Stimulated activated CD8-positive, alpha-beta memory T cell treated with anti-CD3 and anti-CD28 coated beads, Interleukin-15, amount 100 ng/mL, for 48 hours (primary cell): ENCODE results near the gene USP11.

Experiments used
- DNase-seq, 2 donors: peaks; one replicate each; pipeline ENCODE4 v3.0.0-alpha.2; 2020; ENCODE audit warnings: low read depth in 2 of 2

Gene USP11

DNA sequence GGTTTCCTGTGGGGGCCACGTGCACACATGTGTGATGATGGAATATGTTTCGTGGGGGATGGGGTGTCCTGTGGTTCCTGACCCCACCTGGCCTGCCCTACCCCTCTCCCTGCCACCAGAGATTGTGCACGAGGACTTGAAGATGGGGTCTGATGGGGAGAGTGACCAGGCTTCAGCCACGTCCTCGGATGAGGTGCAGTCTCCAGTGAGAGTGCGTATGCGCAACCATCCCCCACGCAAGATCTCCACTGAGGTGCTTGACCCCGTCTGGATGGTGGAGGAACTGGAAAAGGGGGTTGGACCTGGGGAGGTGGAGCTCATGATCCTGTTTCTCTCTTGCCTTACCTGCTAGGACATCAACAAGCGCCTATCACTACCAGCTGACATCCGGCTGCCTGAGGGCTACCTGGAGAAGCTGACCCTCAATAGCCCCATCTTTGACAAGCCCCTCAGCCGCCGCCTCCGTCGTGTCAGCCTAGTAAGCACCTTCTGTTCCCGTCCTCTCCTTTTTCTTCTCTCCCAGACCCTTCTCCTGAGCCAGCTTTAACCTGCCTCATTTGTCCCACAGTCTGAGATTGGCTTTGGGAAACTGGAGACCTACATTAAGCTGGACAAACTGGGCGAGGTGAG is 8.4 kb upstream of the USP11 start:
- DNase-seq = no peak

DNA sequence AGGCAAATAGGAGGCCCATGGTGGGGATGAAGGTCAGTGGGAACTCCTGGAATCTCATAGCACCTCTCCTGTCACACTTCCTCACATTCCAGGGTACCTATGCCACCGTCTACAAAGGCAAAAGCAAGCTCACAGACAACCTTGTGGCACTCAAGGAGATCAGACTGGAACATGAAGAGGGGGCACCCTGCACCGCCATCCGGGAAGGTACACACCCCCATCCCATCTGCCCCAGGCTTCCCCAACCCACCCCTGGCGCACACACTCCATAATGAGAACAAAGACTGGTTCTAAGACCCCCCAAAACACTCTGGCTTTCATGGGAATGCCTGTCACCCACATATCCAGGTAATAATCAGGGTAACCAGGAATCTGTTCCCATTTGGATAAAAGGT is 7.9 kb upstream of the USP11 start:
- no peak for DNase-seq

DNA sequence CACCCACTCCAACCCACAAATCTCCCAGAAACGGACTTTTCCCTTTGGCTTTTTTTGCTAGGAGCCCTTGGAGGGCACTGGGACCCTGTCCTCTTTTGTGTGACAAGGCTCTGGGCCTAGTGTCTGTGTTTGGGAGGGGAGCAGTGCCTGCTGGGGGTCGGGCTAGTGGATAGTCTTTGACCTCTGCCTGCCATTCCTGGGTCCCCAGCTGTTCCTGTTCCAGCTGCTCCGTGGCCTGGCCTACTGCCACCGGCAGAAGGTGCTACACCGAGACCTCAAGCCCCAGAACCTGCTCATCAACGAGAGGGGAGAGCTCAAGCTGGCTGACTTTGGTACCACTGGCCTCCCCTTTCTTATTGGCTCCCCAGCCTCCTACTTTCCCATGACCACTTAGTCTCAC is 6.7 kb upstream of the USP11 start:
- no peak for DNase-seq

DNA sequence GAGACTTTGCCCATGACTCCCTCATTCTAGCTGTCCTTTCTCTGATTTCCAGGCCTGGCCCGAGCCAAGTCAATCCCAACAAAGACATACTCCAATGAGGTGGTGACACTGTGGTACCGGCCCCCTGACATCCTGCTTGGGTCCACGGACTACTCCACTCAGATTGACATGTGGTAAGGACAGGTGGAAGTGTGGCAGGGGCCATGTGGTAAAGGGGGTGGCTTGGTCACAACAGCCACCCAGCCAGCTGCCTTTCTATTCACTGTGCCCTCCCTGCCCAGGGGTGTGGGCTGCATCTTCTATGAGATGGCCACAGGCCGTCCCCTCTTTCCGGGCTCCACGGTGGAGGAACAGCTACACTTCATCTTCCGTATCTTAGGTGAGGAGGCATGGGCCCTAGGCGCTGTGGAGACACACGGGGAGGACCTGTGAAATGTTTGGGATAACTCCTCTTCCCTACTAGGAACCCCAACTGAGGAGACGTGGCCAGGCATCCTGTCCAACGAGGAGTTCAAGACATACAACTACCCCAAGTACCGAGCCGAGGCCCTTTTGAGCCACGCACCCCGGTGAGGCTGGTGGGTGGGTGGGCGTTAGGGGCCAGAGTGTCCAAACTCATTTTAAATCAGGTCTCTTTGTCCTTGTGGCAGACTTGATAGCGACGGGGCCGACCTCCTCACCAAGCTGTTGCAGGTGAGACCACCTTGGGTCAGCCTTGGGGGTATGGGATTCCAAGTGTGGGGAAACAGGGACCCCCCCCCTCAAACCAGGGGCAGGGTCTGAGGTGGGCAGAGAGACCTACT is 6.1 kb upstream of the USP11 start:
- no peak for DNase-seq

DNA sequence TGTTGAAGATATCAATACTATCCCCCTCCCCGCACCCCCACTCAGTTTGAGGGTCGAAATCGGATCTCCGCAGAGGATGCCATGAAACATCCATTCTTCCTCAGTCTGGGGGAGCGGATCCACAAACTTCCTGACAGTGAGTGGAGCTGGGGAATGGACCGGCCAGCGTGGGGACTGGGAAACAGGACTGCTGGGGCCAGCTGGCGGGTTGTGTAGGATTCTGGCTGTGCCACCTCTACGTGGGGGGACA is 5.5 kb upstream of the USP11 start:
- no peak for DNase-seq

DNA sequence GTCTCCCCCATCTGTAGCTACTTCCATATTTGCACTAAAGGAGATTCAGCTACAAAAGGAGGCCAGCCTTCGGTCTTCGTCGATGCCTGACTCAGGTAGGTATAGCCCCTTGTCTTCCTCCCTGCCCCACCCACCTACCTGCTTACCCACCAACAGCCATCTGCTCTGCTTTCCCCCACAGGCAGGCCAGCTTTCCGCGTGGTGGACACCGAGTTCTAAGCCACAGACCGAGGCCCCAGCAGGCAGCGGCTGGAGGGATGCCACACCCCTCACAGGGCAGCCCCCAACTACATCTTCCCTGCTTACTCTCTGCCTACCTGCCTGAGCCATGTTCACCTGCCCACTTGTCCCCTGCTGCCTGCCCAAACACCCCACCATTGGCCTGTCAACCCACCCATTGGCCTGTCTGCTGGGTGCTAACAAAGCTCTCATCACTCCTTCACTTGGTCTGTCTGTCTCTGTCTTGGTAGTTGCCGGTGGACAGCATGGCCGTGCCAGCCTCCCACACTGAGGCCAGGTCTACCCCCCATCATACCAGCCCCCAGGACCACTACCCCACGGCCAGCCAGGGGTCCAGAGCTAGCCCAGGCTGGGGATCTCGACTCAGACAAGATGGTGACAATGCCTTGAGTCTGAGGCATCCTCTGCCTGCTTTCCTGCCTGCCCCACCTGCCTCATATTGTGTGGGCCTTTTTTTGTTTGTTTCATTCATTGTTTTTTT is 4.1 kb upstream of the USP11 start:
- DNase-seq = no peak

DNA sequence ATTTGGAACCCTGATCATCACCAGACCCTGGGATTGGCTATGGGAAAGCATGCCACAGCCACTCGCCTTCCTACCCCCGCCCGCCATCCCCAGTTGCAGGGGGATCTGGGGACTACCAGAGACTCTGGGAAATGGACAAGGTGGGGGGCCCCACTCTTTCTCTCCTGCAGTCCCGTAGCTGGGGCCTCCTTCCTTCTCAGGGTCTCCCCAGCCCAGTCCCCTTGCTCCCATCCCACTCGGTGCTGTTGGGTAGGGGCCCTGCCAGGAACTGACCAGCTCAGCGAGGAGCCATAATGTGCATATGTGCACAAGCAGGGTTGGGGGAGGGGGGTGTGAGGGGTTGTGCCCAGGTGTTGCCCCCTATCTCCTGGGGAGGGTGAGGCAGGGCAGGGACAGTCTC is 3.4 kb upstream of the USP11 start:
- DNase-seq = no peak

DNA sequence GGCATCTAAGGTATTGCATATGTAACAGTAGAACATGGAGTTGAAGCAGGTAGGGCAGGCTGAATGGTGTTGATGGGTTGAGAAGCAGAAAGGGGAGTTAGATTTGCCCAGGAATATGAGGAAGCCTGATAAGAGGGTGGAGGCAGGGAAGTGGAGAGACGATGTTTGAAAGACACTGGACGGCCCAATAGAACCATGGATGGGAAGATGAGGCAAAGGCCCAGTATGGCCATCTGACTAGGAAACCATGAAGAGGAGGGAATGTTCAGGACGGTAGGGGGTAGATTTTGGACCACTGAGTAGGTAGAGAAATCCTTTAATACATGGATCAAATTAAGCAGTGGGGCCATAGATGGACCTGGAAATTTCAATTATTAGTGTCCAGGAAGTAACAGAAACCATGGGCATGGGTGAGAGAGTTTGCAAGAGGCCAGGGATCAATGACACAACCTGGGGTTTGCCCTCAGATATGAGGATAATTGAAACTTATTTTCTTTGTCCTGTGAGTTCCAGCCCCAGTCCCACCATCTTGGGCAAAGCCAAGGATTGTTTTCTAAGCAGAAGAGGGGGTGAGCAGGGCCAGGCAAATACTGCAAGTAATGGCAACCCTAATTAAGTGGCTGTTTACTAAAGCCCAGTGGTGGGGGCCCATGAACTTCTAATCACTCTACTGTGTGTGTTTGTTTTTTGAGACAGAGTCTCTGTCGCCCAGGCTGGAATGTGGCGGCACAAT is 2.5 kb upstream of the USP11 start:
- DNase-seq = no peak

DNA sequence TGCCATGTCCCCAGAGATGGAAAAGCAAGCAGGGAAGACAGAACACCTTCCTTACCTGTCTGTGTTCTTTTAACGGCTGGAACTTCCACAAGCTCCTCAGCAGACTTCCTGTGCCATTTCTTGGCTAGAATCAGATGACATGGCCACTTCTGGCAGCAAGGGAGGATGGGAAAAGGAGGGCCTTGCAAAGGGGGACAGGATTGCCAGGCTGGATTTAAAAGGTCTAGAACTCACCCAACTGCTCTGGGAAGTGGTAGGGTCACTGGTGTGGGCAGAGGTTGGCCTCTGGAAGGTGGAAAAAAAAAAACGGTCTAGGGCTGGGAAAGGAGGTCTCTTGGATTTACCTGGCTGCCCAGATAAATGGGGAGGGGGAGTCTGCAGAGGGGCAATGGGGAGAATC is 1.6 kb upstream of the USP11 start:
- no peak for DNase-seq

DNA sequence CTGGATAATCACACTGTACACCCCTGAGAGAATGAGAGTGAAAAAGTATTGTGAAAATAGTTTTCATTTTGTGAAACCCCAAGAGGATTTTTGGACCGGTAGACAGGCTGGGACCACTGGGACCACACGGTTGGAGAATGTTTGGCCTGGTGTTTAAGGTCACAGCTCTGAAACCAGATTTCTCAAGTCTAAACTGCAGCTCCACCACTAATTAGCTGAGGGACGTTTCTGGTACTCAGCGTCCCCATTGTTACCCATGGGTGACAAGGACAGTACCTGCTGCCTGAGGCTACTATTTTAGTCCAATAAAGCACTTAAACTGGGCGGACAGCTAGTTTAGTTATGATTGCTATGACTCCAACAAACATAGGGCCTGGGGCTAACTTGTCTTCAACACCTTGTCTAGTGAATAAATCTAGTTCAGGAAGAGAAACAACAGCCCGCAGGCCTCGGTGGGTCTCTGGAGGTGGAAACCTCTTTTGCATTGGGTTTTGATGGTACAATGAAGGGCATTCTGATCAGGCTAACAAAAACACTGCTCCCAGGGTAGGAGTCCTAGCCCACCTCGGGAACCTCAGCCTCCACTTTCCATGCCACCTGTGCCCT is 509 bp upstream of the USP11 start:
- DNase-seq = no peak

DNA sequence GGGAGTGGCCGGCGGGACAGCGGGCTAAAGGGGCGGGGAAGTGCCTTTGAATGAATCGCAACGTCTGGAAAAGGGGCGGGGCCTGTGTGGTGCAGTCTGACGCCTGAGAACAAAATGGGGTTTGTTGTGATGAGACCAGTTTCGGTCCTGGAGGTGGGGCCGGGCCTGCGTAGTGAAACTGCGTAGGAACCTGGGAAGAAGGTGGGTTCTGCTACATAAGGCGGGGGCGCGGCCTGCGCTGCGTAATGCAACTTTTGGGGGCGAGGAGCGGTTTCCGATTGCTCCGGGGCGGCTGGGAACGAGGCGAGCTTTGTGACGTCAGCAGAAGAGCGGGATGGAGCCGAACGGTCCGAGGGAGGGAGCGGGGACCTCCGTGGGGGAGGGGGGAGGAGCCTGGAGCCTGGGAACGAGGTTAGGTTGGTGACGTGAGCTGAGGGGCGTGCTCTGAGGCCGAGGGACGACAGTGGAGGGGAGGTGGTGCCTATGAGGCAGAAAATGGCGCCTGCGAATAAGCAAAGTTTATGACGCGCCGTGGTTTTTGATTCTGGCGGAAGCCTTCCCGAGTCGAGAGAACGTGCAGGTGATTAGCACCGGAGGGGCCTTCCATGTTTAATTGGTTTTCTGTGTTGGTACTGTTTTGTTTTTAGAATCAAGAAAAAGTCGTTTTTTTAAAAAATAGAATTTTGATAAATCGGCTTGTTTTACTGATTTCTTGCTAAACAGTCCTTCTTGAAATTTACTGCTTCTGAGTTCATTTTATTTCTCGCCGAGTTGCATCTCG is 714 bp downstream of the USP11 start:
- peak; percentile 89 for DNase-seq

DNA sequence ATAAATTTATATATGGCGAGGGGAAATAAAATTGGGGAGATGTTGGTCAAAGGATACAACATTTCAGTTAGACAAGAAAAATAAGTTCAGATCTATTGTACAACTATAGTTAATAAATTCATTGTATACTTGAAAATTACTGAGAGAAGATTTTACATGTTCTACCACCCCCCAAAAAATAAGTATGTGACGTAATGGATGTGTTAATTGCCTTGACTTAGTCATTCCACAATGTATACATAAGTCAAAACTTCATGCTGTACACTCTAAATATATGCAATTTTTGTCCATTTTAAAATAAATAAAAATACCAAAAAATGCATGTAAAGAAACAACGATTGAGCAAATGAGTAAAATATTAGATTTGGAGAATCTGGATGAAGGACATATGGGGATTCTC is 1.8 kb downstream of the USP11 start:
- DNase-seq = no peak

DNA sequence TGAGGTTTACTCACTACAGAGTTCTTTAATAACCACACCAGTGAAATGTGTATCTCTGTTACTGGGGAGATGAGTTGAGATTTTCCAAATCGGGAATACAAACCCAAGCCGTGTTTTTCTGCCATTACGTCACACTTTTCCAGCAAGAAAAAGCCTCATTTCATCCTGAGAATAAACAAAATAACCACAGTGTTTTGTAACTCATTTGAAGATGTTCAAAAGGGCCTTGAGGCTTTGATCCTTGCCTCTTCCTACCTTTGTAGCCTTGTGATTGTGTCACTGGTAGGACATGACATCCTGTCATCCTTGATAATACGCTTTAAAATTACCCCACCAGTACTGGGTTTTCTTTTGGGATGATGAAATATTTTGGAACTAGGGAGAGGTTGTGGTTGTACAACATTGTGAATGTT is 2.9 kb downstream of the USP11 start:
- no peak for DNase-seq

DNA sequence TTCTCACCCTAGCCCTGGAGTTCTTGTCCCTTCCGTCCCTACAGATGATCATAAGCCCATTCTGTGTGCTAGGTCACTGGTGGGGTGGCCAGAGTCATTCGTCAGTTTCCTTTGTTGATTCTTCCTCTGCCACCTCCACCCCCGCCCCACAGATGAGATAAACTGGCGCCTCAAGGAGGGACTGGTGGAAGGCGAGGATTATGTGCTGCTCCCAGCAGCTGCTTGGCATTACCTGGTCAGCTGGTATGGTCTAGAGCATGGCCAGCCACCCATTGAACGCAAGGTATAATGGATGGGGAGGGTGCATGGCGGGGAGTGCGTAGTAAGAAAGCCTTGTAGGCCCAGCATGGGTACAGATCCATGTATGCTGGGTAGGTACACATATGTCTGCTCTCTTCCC is 6.4 kb downstream of the USP11 start:
- DNase-seq = no peak

DNA sequence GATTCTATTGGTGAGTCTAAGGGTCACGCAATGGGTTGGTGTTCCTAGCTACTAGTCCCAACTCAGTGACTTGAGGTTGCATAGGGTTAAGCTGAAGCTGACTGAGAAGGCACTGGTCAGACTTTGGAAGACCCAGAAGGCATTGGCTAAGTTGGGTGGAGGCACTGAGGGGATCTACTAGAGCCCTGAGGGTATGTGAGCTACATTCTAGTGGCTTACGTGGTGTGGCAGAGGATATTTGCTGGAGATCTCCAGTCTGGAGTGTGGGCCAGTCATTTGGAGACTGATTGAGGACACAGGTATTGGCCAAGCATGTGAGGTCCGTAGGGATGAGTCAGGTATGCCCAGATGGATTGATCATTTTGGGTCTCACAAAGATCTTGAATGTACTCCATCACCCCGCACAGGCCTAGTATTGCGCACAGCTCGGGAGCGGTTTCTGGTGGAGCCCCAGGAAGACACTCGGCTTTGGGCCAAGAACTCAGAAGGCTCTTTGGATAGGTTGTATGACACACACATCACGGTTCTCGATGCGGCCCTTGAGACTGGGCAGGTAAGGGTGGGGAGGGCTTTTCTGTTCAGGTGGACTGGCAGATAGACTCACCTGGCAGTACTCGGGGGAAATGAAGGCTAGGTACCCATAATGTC is 7.2 kb downstream of the USP11 start:
- no peak for DNase-seq

DNA sequence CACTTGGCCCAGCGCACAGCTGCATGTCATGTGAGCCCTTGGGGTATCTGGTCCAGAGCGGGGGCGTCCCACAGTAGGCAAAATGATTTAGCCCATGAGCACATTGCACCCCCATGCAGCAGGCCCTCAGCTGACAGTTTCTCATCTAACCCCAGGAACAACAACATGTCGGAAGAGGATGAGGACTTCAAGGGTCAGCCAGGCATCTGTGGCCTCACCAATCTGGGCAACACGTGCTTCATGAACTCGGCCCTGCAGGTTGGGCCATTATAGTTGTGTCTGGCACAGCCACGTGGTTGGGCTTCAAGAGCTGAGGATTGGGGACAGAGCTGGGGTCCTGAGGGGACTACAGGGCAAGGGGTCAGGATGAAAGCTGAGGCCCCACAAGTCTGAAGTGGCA is 7.8 kb downstream of the USP11 start:
- no peak for DNase-seq

DNA sequence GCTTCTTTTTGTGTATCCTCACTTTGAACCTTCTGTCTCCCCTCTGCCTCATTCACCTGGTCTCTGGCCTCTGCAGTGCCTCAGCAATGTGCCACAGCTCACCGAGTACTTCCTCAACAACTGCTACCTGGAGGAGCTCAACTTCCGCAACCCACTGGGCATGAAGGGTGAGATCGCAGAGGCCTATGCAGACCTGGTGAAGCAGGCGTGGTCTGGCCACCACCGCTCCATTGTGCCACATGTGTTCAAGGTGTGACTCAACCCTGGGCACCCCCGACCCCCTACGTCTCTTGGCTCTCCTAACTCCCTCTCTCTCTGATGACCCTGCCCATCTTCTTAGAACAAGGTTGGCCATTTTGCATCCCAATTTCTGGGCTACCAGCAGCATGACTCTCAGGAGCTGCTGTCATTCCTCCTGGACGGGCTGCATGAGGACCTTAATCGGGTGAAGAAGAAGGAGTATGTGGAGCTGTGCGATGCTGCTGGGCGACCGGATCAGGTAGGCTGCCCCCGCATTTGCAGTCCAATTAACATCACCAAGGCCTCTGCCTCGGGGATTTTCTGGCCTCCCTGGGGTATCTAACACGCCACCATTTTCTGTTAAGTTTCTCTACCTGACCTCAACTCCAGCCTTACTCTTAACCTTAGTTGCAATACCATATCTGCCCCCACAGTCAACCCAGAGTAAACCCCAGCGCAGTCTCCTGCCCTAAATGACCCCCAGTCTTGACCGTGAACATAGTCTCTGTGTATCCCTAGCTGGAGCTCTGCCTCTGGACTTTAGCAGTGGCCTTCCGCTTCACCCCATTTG is 8.6 kb downstream of the USP11 start:
- DNase-seq = no peak

DNA sequence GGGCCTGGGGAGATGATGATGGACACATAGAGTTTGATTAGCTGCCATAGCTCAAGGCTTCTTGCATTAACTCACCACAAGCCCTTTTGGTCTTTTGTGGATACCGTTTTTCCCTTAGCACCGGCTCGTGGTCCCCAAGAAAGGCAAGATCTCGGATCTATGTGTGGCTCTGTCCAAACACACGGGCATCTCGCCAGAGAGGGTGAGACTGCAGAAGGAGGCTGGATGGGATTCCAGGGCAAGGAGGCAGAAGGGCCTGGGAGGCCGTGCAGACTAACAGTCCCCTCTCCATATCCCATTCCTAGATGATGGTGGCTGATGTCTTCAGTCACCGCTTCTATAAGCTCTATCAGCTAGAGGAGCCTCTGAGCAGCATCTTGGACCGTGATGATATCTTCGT is 9.5 kb downstream of the USP11 start:
- DNase-seq = no peak

DNA sequence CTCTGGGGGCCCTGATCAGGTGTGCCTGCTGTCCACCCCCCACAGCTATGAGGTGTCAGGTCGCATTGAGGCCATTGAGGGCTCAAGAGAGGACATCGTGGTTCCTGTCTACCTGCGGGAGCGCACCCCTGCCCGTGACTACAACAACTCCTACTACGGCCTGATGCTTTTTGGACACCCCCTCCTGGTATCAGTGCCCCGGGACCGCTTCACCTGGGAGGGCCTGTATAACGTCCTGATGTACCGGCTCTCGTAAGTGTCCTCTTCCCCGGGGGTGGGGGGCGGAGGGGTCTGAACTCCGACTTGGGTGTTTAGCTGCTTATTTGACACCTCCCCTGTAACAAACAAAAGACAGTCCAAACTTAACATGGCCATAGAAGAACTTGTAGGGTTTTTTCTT is 10.5 kb downstream of the USP11 start:
- no peak for DNase-seq

DNA sequence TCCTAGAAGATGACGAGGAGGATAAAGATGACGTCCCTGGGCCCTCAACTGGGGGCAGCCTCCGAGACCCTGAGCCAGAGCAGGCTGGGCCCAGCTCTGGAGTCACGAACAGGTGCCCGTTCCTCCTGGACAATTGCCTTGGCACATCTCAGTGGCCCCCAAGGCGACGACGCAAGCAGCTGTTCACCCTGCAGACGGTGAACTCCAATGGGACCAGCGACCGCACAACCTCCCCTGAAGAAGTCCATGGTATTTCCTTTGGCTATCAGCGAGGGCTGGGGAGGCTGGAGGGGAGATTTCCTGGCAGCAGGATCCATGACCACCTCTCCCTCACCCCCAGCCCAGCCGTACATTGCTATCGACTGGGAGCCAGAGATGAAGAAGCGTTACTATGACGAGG is 11.9 kb downstream of the USP11 start:
- no peak for DNase-seq
